IMR-90 (cell line): Measurements from ENCODE around the gene PCP2. TPM values are rescaled to one million over a fixed set of nuclear protein-coding genes. Genes with fewer than 3 reads are reported as not detected.

Experiments used
- ATAC-seq: fragments of 200-7000 bp; cut with Tn5 transposase; 2 replicates; pipeline ENCODE4 v1.9.1; 2020; ENCODE audit warnings: low read depth, mild to moderate bottlenecking, moderate library complexity
- BruUV-seq: library from RNA; stranded (reverse); fragments of 400-500 nt; replicated peaks from 2 replicates; lab custom pipeline; 2021; lab: Mats Ljungman, UMichigan
- CTCF ChIA-PET: fragments of 300-600 bp; formaldehyde crosslinking; extraction: SDS; loops from one replicate; lab custom pipeline; 2021; ENCODE audit warnings: antibody characterized with exemption; lab: Yijun Ruan, JAX
- POLR2A ChIA-PET: fragments of 300-600 bp; sonication (Branson Sonifier 250); formaldehyde crosslinking; loops from one replicate; lab custom pipeline; 2022; ENCODE audit warnings: antibody characterized with exemption; ENCODE audit not compliant: unreplicated experiment; lab: Charles Lee
- DNase-seq: peaks from one replicate; pipeline ENCODE4 v3.0.0; 2013
- H2AFZ ChIP-seq: replicated peaks from 2 replicates; pipeline ENCODE3; 2013; ENCODE audit warnings: low read length, mild to moderate bottlenecking; ENCODE audit not compliant: poor library complexity
- H2AK5ac ChIP-seq: 2 replicates; pipeline ENCODE4 v1.6.1; 2013; ENCODE audit warnings: low read depth, low read length, inconsistent platforms
- H2AK9ac ChIP-seq: replicated peaks from 2 replicates; pipeline ENCODE3; 2013; ENCODE audit warnings: mild to moderate bottlenecking, low read depth, low read length, moderate library complexity; ENCODE audit not compliant: poor library complexity
- H2BK120ac ChIP-seq: 2 replicates; pipeline ENCODE4 v1.6.1; 2013; ENCODE audit warnings: low read depth, low read length, inconsistent platforms
- H2BK15ac ChIP-seq: 3 replicates; pipeline ENCODE4 v1.6.1; 2013; ENCODE audit warnings: low read depth, low read length, inconsistent platforms
- H2BK20ac ChIP-seq: 2 replicates; pipeline ENCODE4 v1.6.1; 2013; ENCODE audit warnings: low read depth, mild to moderate bottlenecking, inconsistent platforms, low read length, moderate library complexity
- H2BK5ac ChIP-seq: 2 replicates; pipeline ENCODE4 v1.6.1; 2013; ENCODE audit warnings: mild to moderate bottlenecking, low read depth, low read length, inconsistent platforms; ENCODE audit not compliant: poor library complexity, severe bottlenecking
- H3K14ac ChIP-seq: replicated peaks from 2 replicates; pipeline ENCODE4 v1.6.1; 2013; ENCODE audit warnings: low read depth, low read length, inconsistent platforms
- H3K18ac ChIP-seq: 2 replicates; pipeline ENCODE4 v1.6.1; 2013; ENCODE audit warnings: low read depth, low read length, control low read depth
- H3K23ac ChIP-seq: 2 replicates; pipeline ENCODE4 v1.6.1; 2013; ENCODE audit warnings: low read depth, low read length, inconsistent platforms
- H3K27ac ChIP-seq: 2 replicates; pipeline ENCODE4 v1.5.1; 2013; ENCODE audit warnings: mild to moderate bottlenecking, control low read depth, low read length; ENCODE audit not compliant: insufficient read depth
- H3K27me3 ChIP-seq: 2 replicates; pipeline ENCODE4 v1.6.1; 2013; ENCODE audit warnings: low read length; ENCODE audit not compliant: control insufficient read depth, insufficient read depth
- H3K36me3 ChIP-seq: 2 replicates; pipeline ENCODE4 v1.6.1; 2013; ENCODE audit warnings: low read length, mixed read lengths; ENCODE audit not compliant: control insufficient read depth, insufficient read depth
- H3K4ac ChIP-seq: 2 replicates; pipeline ENCODE4 v1.6.1; 2013; ENCODE audit warnings: low read depth, low read length, inconsistent platforms
- H3K4me1 ChIP-seq: 2 replicates; pipeline ENCODE4 v1.6.1; 2013; ENCODE audit warnings: low read length, mixed read lengths; ENCODE audit not compliant: control insufficient read depth, insufficient read depth
- H3K4me2 ChIP-seq: 2 replicates; pipeline ENCODE4 v1.6.1; 2013; ENCODE audit warnings: low read depth, mild to moderate bottlenecking, control low read depth, low read length, moderate library complexity
- H3K4me3 ChIP-seq: 2 replicates; pipeline ENCODE4 v1.5.1; 2013; ENCODE audit warnings: low read depth, mild to moderate bottlenecking, control low read depth, low read length, moderate library complexity; ENCODE audit not compliant: insufficient read depth
- H3K56ac ChIP-seq: 2 replicates; pipeline ENCODE4 v1.6.1; 2013; ENCODE audit warnings: low read length, inconsistent platforms; ENCODE audit not compliant: insufficient read depth; ENCODE audit errors: extremely low read depth
- H3K79me1 ChIP-seq, 2 experiments: 2 replicates each; pipeline ENCODE4 v1.6.1; 2013; ENCODE audit warnings: low read length in 2 of 2, inconsistent platforms in 1 of 2, low read depth in 1 of 2
- H3K9ac ChIP-seq: 2 replicates; pipeline ENCODE4 v1.6.1; 2013; ENCODE audit warnings: low read depth, low read length, control low read depth
- H3K9me1 ChIP-seq: 2 replicates; pipeline ENCODE4 v1.6.1; 2013; ENCODE audit warnings: low read length, inconsistent platforms; ENCODE audit not compliant: insufficient read depth
- H3K9me3 ChIP-seq: 2 replicates; pipeline ENCODE4 v1.6.1; 2013; ENCODE audit warnings: low read length; ENCODE audit not compliant: control insufficient read depth, insufficient read depth
- H4K20me1 ChIP-seq: 2 replicates; pipeline ENCODE4 v1.6.1; 2013; ENCODE audit warnings: low read length, inconsistent platforms; ENCODE audit not compliant: insufficient read depth
- H4K5ac ChIP-seq: 2 replicates; pipeline ENCODE4 v1.6.1; 2013; ENCODE audit warnings: mild to moderate bottlenecking, low read depth, low read length, control low read depth
- H4K8ac ChIP-seq, 2 experiments: 2 replicates each; pipeline ENCODE4 v1.6.1; 2013; ENCODE audit warnings: low read depth in 2 of 2, low read length in 2 of 2, control low read depth in 1 of 2, inconsistent platforms in 1 of 2
- H4K91ac ChIP-seq: 2 replicates; pipeline ENCODE4 v1.6.1; 2013; ENCODE audit warnings: low read depth, low read length, inconsistent platforms; ENCODE audit not compliant: insufficient read depth
- BHLHE40 ChIP-seq: fragments of 150-350 bp; IDR thresholded peaks from 2 replicates; pipeline ENCODE4 v1.6.1; 2016; ENCODE audit warnings: mild to moderate bottlenecking, low read depth, low read length
- CEBPB ChIP-seq: IDR thresholded peaks from 2 replicates; pipeline ENCODE4 v1.6.1; 2012; ENCODE audit warnings: low read depth, low read length, improper control_type of control experiment
- MAZ ChIP-seq: IDR thresholded peaks from 2 replicates; pipeline ENCODE4 v1.6.1; 2012; ENCODE audit warnings: low read depth, mild to moderate bottlenecking, low read length, improper control_type of control experiment, moderate library complexity, borderline replicate concordance
- MXI1 ChIP-seq: IDR thresholded peaks from 2 replicates; pipeline ENCODE4 v1.6.1; 2012; ENCODE audit warnings: low read depth, mild to moderate bottlenecking, low read length, moderate library complexity, borderline replicate concordance
- NFE2L2 ChIP-seq: fragments of 150-350 bp; IDR thresholded peaks from 2 replicates; pipeline ENCODE4 v1.6.1; 2016; ENCODE audit warnings: low read depth, mild to moderate bottlenecking, low read length
- POLR2A ChIP-seq: IDR thresholded peaks from 2 replicates; pipeline ENCODE4 v1.6.1; 2012; ENCODE audit warnings: mild to moderate bottlenecking, low read depth, low read length
- RCOR1 ChIP-seq: IDR thresholded peaks from 2 replicates; pipeline ENCODE4 v1.6.1; 2012; ENCODE audit warnings: mild to moderate bottlenecking, low read length, improper control_type of control experiment; ENCODE audit not compliant: insufficient replicate concordance
- RFX5 ChIP-seq: IDR thresholded peaks from 2 replicates; pipeline ENCODE4 v1.8.0; 2012; ENCODE audit warnings: low read depth, mild to moderate bottlenecking, low read length, moderate library complexity
- WGBS, 2 experiments: methylation state at CpG; one replicate each; pipeline versions ENCODE4 v1.1.5 to v1.1.7; 2013; ENCODE audit warnings: missing lambda C conversion rate in 2 of 2; ENCODE audit not compliant: insufficient read length in 1 of 2; ENCODE audit errors: extremely low coverage in 2 of 2; 5-methylcytosine and 5-hydroxymethylcytosine counted together
- dilution Hi-C: fragments of 300-500 bp; cut with HindIII; formaldehyde crosslinking; loops from one replicate; pipeline ENCODE4 v1.14.3; 2018; ENCODE audit warnings: low sequenced_read_pairs; ENCODE audit not compliant: unreplicated experiment
- in situ Hi-C: fragments of 300-500 bp; cut with MboI; formaldehyde crosslinking; loops from 3 replicates; pipeline ENCODE4 v1.14.3; 2019; ENCODE audit warnings: low sequenced_read_pairs, inconsistent platforms, mixed read lengths
- intact Hi-C: fragments of 100-400 bp; cut with micrococcal nuclease; formaldehyde crosslinking; loops from 2 replicates; pipeline ENCODE4 v1.10.0; 2022
- polyA plus RNA-seq, 3 experiments: library from polyadenylated mRNA; depleted of rRNA; stranded (reverse); fragments of >200 nt; gene quantifications; 2 replicates each; pipeline ENCODE4 v1.2.3, GENCODE V29; 2012; ENCODE audit warnings: low replicate concordance in 1 of 3
- total RNA-seq: library from RNA; depleted of rRNA; stranded (reverse); fragments of >200 nt; gene quantifications from 2 replicates; pipeline ENCODE4 v1.2.3, GENCODE V29; 2012
- TF ChIP-seq, protein P1 (sequence below): conservative IDR thresholded peaks from 2 replicates; pipeline ENCODE4 v1.5.1; 2012; ENCODE audit warnings: mild to moderate bottlenecking, low read depth, low read length, improper control_type of control experiment
- TF ChIP-seq, protein P2 (sequence below): fragments of 150-350 bp; IDR thresholded peaks from 2 replicates; pipeline ENCODE4 v1.6.1; 2016; ENCODE audit warnings: low read depth, mild to moderate bottlenecking, low read length, moderate library complexity, borderline replicate concordance
- TF ChIP-seq, protein P3 (sequence below): fragments of 150-350 bp; IDR thresholded peaks from 2 replicates; pipeline ENCODE4 v1.6.1; 2017; ENCODE audit warnings: mild to moderate bottlenecking, antibody characterized with exemption, low read length, low read depth

Gene PCP2
- total and polyA plus RNA-seq, 2 of the 4 experiments (the other 2 are of a cell fraction), result not detected

DNA sequence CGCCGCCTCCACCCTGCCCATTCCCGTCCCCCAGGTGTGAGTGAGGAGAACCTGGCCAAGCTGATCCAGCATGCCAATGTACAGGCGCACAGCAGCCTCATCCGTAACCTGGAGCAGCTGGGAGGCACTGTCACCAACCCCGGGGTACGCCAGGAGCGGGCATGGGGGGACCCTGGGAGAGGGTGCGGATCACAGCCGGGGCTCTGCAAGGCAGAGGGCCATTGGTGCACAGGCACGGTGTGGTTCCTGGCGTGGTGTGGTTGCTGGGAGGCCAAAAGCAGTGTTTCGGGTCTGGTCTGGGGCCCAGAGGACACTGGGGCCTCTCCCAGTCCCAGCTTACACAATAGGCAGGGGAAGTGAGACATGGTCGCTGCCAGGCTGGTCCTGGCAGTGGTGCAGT is 11.6 kb upstream of the PCP2 start:
- Histone ChIP-seq H3K27me3 (peaks cover 3% of the 10 kb centered on the region; the same call in 1 of the 2 replicates), H3K23ac (no peak overlapping the region), H3K36me3 (no peaks in the 10 kb centered on the region), H3K56ac (no peak overlapping the region), H4K20me1 (no peaks in the 10 kb centered on the region), H2BK15ac (no peak overlapping the region), H3K9ac (no peak overlapping the region), H2BK120ac (no peak overlapping the region), H3K27ac (no peak overlapping the region), H2AK5ac (no peak overlapping the region), H3K14ac (no peak overlapping the region), H2BK5ac (no peak overlapping the region), H3K79me1 (no peaks in the 10 kb centered on the region), H3K9me1 (peaks cover 2% of the 10 kb centered on the region; the same call in 1 of the 2 replicates), H4K91ac (no peak overlapping the region), H3K9me3 (no peaks in the 10 kb centered on the region), H4K8ac (no peak overlapping the region), H2AFZ (no peak overlapping the region), H3K4me2 (no peak overlapping the region), H4K5ac (no peak overlapping the region), H3K18ac (no peak overlapping the region), H2AK9ac (no peak overlapping the region), H2BK20ac (no peak overlapping the region), H3K4me1 (no peaks in the 10 kb centered on the region), H3K4me3 (no peak overlapping the region), H3K4ac (no peak overlapping the region)
- DNase-seq (no peak), ATAC-seq (no peak)
- in situ Hi-C loops (no loop called here), dilution Hi-C loops (no loop called here), intact Hi-C loops (no loop called here)
- TF ChIP-seq NFE2L2, result no peak
- TF ChIP-seq POLR2A, result no peak
- no peak for TF ChIP-seq MXI1
- no peak for TF ChIP-seq MAZ
- no peak for TF ChIP-seq RFX5
- TF ChIP-seq, protein P1, sequence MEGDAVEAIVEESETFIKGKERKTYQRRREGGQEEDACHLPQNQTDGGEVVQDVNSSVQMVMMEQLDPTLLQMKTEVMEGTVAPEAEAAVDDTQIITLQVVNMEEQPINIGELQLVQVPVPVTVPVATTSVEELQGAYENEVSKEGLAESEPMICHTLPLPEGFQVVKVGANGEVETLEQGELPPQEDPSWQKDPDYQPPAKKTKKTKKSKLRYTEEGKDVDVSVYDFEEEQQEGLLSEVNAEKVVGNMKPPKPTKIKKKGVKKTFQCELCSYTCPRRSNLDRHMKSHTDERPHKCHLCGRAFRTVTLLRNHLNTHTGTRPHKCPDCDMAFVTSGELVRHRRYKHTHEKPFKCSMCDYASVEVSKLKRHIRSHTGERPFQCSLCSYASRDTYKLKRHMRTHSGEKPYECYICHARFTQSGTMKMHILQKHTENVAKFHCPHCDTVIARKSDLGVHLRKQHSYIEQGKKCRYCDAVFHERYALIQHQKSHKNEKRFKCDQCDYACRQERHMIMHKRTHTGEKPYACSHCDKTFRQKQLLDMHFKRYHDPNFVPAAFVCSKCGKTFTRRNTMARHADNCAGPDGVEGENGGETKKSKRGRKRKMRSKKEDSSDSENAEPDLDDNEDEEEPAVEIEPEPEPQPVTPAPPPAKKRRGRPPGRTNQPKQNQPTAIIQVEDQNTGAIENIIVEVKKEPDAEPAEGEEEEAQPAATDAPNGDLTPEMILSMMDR, result no peak
- TF ChIP-seq, protein P2, sequence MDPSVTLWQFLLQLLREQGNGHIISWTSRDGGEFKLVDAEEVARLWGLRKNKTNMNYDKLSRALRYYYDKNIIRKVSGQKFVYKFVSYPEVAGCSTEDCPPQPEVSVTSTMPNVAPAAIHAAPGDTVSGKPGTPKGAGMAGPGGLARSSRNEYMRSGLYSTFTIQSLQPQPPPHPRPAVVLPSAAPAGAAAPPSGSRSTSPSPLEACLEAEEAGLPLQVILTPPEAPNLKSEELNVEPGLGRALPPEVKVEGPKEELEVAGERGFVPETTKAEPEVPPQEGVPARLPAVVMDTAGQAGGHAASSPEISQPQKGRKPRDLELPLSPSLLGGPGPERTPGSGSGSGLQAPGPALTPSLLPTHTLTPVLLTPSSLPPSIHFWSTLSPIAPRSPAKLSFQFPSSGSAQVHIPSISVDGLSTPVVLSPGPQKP, result no peak
- no peak for TF ChIP-seq RCOR1
- TF ChIP-seq, protein P3, sequence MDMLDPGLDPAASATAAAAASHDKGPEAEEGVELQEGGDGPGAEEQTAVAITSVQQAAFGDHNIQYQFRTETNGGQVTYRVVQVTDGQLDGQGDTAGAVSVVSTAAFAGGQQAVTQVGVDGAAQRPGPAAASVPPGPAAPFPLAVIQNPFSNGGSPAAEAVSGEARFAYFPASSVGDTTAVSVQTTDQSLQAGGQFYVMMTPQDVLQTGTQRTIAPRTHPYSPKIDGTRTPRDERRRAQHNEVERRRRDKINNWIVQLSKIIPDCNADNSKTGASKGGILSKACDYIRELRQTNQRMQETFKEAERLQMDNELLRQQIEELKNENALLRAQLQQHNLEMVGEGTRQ, result no peak
- TF ChIP-seq BHLHE40, result no peak
- TF ChIP-seq CEBPB, result no peak
- ChIA-PET CTCF (no interaction called here), POLR2A (no interaction called here)
- 86% methylated on average over 9 of the region's 14 CpGs; no CpG with 5 or more reads in 1 of the 2 experiments for WGBS, 2 experiments
- BruUV-seq, result no TSS peak
